ENCODE measurements around the gene C6orf141. TPM values are rescaled to one million over a fixed set of nuclear protein-coding genes. Genes with fewer than 3 reads are reported as not detected.

Gene C6orf141
- total RNA-seq, 1 donor from 2014 or later: 2.1 TPM

GRCh38 chr6:49540614-49541013 lies 9.9 kb upstream of the C6orf141 start:
- TF ChIP-seq CTCF (IDR thresholded peaks at IDR 0.05): no peak
- no peak overlapping the region for H3K4me3 ChIP-seq
- DNase-seq (no peak), ATAC-seq (no peak)
- H3K27ac ChIP-seq: no peak overlapping the region
- H3K9me3 ChIP-seq: no peaks in the 10 kb centered on the region
- H3K36me3 ChIP-seq: no peaks in the 10 kb centered on the region
- intact Hi-C loops (cut with DNase I): no loop called here
- H3K27me3 ChIP-seq: no peaks in the 10 kb centered on the region
- no peaks in the 10 kb centered on the region for H3K4me1 ChIP-seq

DNA sequence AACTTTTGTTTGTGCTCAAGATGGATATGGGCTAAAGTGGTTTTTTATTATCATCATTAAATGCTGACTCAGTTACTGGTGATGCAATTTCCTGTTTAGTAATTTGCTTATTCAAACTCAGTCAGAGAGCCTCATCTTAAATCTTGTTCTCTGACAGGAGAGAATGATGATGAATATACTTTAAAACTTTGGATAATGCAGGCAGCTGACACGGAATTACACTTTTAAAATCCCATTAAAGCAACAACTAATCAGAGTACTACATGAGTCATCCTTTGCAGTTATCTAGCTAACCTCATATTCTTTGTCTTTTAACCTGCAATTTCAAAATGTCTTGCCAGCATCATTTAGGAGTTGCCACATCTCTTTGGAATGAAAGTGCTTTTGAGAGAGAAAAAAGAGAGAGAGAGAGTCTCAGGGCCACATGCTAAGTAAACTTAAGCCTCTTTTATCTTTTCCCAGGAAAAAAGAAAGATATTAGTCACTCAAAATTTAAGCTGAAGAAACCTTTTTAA lies 9.2 kb upstream of the C6orf141 start:
- Histone ChIP-seq H3K27ac (no peak overlapping the region), H3K4me3 (no peak overlapping the region), H3K36me3 (no peaks in the 10 kb centered on the region), H3K27me3 (no peaks in the 10 kb centered on the region), H3K4me1 (no peaks in the 10 kb centered on the region), H3K9me3 (no peaks in the 10 kb centered on the region)
- intact Hi-C loops (cut with DNase I): no loop called here
- no peak for TF ChIP-seq CTCF (IDR thresholded peaks at IDR 0.05)
- ATAC-seq (no peak), DNase-seq (no peak)

GRCh38 chr6:49541936-49542335 lies 8.5 kb upstream of the C6orf141 start:
- no peaks in the 10 kb centered on the region for H3K36me3 ChIP-seq
- no peak for TF ChIP-seq CTCF (IDR thresholded peaks at IDR 0.05)
- intact Hi-C loops (cut with DNase I): no loop called here

GRCh38 chr6:49543087-49543858 lies 7.2 kb upstream of the C6orf141 start:
- Histone ChIP-seq H3K27me3 (no peaks in the 10 kb centered on the region), H3K27ac (no peak overlapping the region), H3K4me3 (no peak overlapping the region), H3K4me1 (no peaks in the 10 kb centered on the region), H3K9me3 (no peaks in the 10 kb centered on the region), H3K36me3 (no peaks in the 10 kb centered on the region)
- DNase-seq: no peak
- ATAC-seq: no peak
- intact Hi-C loops (cut with DNase I): no loop called here
- no peak for TF ChIP-seq CTCF (IDR thresholded peaks at IDR 0.05)

More at GRCh38 chr6:49541936-49542335, 8.5 kb upstream of the C6orf141 start:
- Histone ChIP-seq H3K4me1 (no peaks in the 10 kb centered on the region), H3K9me3 (no peaks in the 10 kb centered on the region), H3K27me3 (no peaks in the 10 kb centered on the region), H3K27ac (no peak overlapping the region), H3K4me3 (no peak overlapping the region)
- no peak for DNase-seq
- ATAC-seq: no peak

DNA sequence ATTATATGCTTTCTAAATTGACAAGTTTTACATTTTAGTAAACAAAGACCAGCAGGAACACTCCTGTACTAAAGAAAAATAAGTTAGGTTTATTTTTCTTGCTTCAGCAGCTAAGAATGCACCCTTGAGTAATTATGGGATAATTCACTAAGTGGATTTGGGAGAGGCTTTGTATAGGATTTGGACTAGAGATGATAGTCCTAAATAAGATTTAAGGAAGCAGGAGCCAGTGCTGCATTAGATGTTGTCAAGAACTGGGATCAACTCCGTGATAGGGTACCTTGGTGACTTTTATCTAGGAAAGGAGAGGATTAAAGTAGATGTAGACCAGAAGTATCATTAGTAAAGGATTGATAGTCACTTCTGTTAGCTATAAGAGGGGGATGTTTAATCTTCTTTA lies 4.1 kb upstream of the C6orf141 start:
- Histone ChIP-seq H3K9me3 (no peaks in the 10 kb centered on the region), H3K4me3 (no peak overlapping the region), H3K27ac (no peak overlapping the region), H3K36me3 (no peaks in the 10 kb centered on the region), H3K4me1 (peaks cover 13% of the 10 kb centered on the region), H3K27me3 (peaks cover 7% of the 10 kb centered on the region)
- TF ChIP-seq CTCF (IDR thresholded peaks at IDR 0.05): no peak
- intact Hi-C loops (cut with DNase I): no loop called here
- DNase-seq: no peak
- no peak for ATAC-seq

All from upper lobe of right lung (tissue), 1 donor.